Left forelimb (tissue), 1 donor: ENCODE data around the gene MKKS.

Experiments
- DNase-seq: peaks from one replicate; pipeline ENCODE4 v3.0.0-alpha.2; 2018; ENCODE audit warnings: low spot score

The MKKS gene

GRCh38 chr20:10433623-10434466 is at the start of gene MKKS:
MKKS (minus strand) TSS chr20:10434222; CDS start chr20:10413514, 20,708 bp downstream.
- peak; percentile 95 for DNase-seq

DNA sequence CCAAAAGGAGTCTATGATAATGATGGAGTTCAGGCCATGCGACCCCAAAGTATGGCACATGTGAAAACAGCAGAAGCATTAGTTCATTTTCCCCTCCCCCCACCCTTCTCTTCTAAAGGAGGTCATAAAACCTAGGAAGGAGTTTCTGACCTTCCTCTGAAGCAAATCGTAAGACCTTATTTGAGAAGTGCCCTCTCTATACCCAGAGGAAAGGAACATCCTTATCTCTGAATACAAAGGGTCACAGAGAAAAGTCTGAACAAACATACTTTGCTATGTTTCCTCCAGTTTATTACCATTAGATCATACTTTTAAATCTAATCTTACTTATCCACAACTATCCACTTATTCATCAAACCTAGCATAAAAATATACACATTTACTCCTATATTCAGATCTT is 49.7 kb upstream of the MKKS start:
- no peak for DNase-seq

DNA sequence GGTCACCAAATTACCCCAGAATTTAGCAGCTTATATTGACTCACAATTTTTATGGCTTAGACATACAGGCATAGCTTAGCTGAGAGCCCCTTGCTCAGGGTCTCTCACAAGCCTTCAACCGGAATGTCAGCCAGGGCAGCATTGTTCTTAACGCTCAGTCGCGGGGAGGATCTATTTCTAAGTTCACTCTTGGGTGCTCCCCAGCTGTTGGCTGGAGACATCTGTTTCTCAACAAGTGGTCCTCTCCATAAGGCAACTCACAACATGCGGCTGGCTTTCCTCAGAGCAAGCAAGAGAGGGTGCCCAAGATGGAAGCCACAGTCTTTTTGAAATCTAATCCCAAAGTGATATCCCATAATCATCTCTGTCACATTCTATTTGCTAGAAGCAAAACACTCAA is 47.7 kb upstream of the MKKS start:
- DNase-seq: no peak

- DNase-seq: no peak
These were observed 44.9 kb upstream of the MKKS start for GRCh38 chr20:10478930-10479329.

DNA sequence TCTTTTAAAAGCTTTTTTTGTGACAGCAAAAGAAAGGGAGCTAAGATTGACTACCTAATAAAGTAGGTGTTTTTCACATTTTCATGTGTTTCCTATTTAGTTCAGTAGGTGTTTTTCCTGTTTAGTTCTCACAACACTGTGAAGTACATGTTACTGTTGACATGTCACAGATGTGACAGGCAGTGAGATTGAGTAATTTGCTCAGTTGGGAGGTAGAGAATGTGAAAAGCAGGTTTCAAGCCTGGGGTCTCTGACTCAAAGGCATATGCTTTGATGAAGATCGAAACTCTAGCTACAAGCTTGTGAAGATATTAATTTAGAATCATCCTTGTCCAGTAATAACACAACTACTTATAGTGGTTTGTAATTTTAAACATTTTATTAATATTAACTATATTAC is 44.2 kb upstream of the MKKS start:
- no peak for DNase-seq

DNA sequence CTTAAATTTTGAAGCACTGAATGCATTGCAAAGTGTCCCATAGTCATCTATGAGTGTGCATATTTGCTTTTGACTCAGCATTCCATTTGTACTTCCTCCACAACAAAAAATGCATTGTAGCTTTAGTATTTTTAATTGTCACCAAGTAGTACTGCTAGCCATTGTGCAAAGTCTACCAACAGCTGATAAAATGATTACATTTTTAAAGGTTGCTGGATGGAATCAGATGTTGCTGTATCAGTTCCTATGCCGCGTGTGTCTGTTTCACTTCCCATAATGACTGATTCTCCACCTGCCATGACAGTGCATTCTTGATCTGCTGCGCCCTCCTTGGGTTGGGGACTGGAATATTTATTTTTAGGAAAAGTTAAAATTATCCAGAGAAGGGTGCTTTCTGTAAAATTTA is 42.3 kb upstream of the MKKS start:
- DNase-seq: no peak

DNA sequence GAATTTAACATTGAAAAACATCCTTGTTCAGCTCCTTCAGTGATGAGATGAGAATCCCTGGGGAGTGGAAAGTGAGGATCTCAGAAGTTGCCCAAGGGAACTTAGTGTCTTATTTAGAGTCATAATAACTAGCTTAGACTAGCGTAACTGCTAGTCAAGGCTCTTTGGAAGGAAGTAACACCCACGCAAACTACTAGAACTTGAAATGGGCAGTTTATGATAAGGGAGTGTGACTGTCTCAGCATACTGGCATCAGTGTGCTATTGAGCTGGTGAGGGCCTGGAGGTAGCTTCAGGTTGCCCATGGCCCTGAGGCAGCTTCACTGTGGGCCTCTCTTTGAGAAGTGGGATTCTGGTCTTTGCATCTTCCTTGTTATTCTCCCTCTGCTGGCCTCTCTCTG is 41.2 kb upstream of the MKKS start:
- DNase-seq: no peak

DNA sequence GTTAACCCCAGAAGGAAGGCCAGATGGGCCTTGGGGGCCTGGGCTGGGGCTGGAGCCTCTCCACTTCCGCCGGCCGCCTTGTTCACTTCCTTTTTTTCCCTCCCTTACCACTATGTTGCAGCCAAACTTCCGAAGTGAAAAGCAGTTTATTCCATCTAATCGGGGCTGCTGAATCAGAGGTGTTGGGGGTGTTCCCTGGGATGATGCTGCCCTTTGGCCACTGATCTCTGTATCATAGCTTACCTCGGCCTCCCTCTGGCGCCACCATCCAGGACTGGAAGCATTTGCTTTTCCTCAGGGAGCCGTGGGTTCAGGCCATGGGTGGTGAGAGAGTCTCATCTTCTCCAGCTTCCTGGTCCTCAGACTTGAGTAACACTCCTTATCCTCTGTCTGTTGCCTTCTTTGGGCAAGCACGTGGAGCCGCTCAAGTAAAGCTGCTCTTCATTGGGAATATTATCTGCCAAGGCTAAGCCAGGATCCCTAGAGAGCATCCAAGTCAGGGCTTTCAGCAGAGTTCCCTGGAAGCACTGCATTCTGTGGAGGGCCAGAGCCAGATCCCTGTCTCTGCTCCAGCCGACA is 40.7 kb upstream of the MKKS start:
- no peak for DNase-seq

DNA sequence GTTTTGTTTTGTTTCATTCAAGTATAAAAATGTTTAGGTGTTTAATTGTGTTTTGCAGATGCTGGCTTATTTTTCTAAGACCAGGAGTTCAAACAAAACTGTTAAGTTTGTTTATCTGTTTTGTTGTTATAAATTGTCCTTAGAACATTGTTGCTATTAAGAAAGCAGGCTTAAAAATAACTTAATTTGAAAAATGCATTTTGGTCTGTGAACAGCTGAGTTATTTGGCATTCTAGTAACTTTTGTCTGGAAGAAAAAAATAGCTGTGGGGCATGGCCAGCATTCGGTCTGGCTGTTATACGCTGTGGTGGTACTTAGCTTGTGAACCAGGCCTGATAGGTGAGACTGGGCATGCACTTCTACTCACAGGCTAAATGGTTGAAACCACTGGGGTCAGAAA is 38.8 kb upstream of the MKKS start:
- no peak for DNase-seq

DNA sequence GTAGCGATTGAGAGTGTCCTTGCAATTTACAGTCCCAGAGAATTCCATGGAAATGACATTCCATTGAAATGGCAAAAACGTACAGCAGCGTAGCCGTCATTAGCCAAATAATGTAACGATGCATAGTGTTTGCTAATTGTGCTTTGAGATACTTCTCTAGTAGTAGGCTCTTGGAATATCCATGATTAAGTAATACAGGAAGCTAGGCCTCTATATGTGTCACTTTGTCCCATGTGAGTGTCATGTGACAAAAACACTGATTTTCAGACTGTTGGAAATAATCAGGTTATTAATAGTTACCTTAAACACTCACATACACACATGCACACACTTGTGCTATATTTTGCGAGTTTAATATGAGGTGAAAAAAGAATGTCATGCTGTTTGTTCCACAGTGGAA is 36.3 kb upstream of the MKKS start:
- no peak for DNase-seq

DNA sequence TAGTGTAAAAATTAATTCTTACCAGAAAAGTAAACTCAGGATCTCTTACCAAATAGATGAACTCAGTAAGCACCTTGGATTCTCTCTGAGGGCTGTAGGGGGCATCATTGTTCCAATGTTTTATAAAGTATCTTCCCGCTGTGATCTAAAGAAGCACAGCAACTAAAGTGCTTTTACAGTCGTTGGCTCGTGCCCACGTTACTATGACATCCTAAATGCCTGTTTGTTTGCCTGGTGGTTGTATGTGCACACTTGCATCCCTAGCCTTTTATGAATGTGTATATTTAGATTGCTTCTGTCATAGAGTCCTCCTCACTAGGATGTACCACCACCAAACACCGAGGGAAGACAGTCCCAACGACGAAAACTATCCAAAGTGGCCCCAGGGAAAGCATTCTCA is 35.6 kb upstream of the MKKS start:
- peak; percentile 78 for DNase-seq

DNA sequence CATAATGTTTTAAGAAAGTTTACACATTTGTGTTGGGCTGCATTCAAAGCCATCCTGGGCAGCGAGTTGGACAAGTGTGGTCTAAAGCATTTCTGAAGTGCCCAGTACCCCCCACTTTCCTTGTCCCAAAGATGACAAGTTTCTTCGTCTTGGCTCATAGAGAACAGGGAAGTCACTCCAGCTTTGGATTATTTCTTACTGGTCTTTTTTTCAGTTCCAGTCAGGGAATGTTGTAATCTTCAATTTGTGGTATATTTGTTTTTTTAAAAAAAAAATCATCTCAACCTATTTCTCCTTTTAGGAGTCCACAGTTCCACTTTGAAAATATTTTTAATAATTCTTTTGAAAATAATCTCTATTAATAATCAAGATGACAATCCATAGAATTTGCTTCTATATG is 35.0 kb upstream of the MKKS start:
- DNase-seq: no peak

GRCh38 chr20:10468340-10468845 is 34.4 kb upstream of the MKKS start:
- no peak for DNase-seq

- no peak for DNase-seq
These were observed 33.8 kb upstream of the MKKS start for GRCh38 chr20:10467681-10468339.

DNA sequence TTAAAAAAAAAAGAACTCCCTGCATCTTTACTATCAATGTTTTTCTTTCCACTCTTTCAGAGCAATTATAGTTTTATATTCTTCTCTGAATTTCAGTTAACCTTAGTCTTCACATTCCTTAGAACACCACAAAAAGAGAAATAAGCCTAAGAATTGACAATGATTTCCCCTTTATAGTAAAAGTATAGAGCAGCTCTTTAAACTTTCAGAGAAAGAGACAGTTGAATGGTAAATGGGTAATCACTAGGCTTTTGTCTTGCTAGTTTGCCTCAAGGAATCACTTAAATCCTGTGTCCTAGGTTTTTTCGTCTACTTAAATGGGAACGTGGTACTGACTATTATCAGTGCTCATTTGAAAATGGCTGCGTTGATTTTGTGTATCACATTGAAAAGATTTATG is 32.8 kb upstream of the MKKS start:
- no peak for DNase-seq

DNA sequence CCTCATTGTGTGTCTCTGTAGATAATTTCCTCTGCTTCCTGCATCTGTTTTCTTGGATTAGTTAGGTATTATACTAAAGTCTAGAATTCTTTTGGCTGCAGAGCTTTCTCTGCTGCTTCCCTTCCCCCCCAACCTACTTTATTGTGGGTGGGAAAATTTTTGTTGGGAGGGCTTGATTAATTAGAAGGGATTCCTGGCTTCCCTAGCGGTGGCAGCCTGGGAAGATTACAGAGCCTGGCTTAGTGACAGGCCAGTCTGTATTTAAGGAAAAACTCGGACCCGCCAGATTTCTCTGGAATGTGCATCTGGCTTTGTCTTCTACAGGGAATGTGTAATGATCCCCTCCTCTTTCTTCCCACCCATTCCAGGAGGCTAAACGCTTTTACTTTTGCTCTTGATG is 32.3 kb upstream of the MKKS start:
- DNase-seq: peak; percentile 77

DNA sequence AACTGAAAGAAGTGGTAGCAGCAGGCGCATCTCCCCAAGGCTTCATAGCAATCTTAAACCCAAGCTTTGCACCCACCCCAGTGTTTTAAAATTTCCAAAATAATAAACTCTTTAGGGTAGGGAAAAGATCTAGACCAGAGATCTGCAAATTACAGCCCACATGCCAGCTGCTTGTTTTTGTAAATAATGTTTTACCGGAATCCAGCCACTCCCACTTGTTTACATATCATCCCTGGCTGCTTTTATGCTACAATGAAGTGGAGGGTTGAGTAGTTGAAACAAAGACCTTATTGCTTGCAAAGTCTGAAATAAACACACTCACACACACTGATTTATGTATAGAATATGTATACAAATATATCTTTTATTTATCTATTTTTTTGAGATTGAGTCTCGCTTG is 31.1 kb upstream of the MKKS start:
- no peak for DNase-seq

GRCh38 chr20:10463622-10464021 is 29.6 kb upstream of the MKKS start:
- no peak for DNase-seq

DNA sequence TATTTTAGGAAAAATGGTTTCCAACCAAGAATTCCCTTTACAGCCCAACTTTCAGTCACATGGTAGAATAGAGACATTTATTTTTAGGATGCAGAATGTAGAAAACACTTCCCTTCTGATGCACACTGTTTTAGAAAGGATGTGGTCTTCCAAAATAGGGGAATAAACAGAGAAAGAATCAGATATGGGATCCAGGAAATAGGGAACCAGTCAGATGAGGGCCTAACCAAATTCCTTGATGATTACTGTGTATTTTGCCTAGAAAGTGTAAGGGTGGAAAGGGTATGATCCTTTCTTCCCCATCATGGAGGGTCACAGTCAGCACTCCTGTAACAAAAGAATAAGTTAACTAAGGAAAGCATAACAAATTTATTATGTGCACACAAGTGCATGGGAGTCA is 28.5 kb upstream of the MKKS start:
- DNase-seq: no peak

GRCh38 chr20:10461495-10461894 is 27.5 kb upstream of the MKKS start:
- DNase-seq: no peak

- no peak for DNase-seq
These were observed 20.2 kb upstream of the MKKS start for GRCh38 chr20:10454151-10454750.

DNA sequence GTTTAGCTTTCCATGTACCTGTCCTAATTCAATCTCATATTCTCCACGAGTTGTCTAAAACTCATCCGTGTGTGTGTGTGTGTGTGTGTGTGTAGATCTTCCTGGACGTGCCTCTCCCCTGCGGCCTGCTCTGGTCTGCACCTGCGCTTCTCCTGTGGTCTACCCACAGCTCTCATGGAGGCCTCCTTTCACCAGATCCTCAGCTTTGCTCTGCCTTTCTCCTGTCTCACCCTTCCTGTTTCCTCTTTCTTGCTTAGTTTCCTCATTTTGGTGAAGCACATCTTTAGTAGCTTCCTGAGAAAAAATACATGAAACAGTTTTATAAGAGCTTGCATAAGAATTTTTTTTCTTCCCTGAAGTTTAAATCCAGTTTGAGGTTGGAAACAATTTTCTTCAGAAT is 19.2 kb upstream of the MKKS start:
- DNase-seq: no peak

- DNase-seq: no peak
These were observed 15.2 kb upstream of the MKKS start for GRCh38 chr20:10449270-10449669.
